WERI-Rb-1 (cell line): ENCODE results near the gene EFNA1.

Experiments
- DNase-seq: peaks from one replicate; pipeline ENCODE4 v3.0.0-alpha.2; 2020
- H3K27ac ChIP-seq: fragments of 250-450 bp; sonication (Bioruptor Pico); 2 replicates; pipeline ENCODE4 v1.5.1; 2020; ENCODE audit warnings: mild to moderate bottlenecking, moderate library complexity
- H3K27me3 ChIP-seq: fragments of 250-450 bp; sonication (Bioruptor Pico); 2 replicates; pipeline ENCODE4 v1.5.1; 2021; ENCODE audit warnings: mild to moderate bottlenecking, low read depth, moderate library complexity; ENCODE audit not compliant: insufficient read depth, severe bottlenecking
- H3K36me3 ChIP-seq: fragments of 250-450 bp; sonication (Bioruptor Pico); 2 replicates; pipeline ENCODE4 v1.5.1; 2020; ENCODE audit warnings: mild to moderate bottlenecking, moderate library complexity
- H3K4me3 ChIP-seq: 2 replicates; pipeline ENCODE4 v1.5.1; 2011; ENCODE audit warnings: low read depth, mild to moderate bottlenecking, control low read depth, low read length
- H3K9me3 ChIP-seq: fragments of 250-450 bp; sonication (Bioruptor Pico); 2 replicates; pipeline ENCODE4 v1.5.1; 2021; ENCODE audit warnings: mild to moderate bottlenecking, moderate library complexity; ENCODE audit not compliant: severe bottlenecking
- CTCF ChIP-seq: IDR thresholded peaks from 2 replicates; pipeline ENCODE4 v1.5.1; 2011; ENCODE audit warnings: low read depth, mild to moderate bottlenecking, control low read depth, inconsistent platforms, low read length

Gene EFNA1

GRCh38 chr1:155107309-155108264 lies 20.1 kb upstream of the EFNA1 start:
- no peaks in the 10 kb centered on the region for H3K36me3 ChIP-seq
- H3K9me3 ChIP-seq, result no peaks in the 10 kb centered on the region
- DNase-seq, result no peak
- no peaks in the 10 kb centered on the region for H3K27me3 ChIP-seq
- no peak overlapping the region for H3K4me3 ChIP-seq
- no peak overlapping the region for H3K27ac ChIP-seq
- TF ChIP-seq CTCF, result 0 out of 2 replicates have a peak, but pooled peaks have one; percentile 17

- H3K27ac ChIP-seq, result no peak overlapping the region
- TF ChIP-seq CTCF, result no peak
- H3K9me3 ChIP-seq, result no peaks in the 10 kb centered on the region
- no peaks in the 10 kb centered on the region for H3K27me3 ChIP-seq
- H3K4me3 ChIP-seq, result no peak overlapping the region
- no peaks in the 10 kb centered on the region for H3K36me3 ChIP-seq
- no peak for DNase-seq
Measured at GRCh38 chr1:155108296-155108695, 19.4 kb upstream of the EFNA1 start.

- TF ChIP-seq CTCF, result no peak
- H3K36me3 ChIP-seq, result no peaks in the 10 kb centered on the region
- H3K4me3 ChIP-seq, result no peak overlapping the region
- no peaks in the 10 kb centered on the region for H3K9me3 ChIP-seq
- DNase-seq, result peak; percentile 74
- H3K27me3 ChIP-seq, result no peaks in the 10 kb centered on the region
- H3K27ac ChIP-seq, result no peak overlapping the region
Measured at GRCh38 chr1:155110381-155110780, 17.3 kb upstream of the EFNA1 start.

GRCh38 chr1:155110826-155111225 lies 16.9 kb upstream of the EFNA1 start:
- no peaks in the 10 kb centered on the region for H3K36me3 ChIP-seq
- H3K4me3 ChIP-seq, result no peak overlapping the region
- H3K9me3 ChIP-seq, result no peaks in the 10 kb centered on the region
- DNase-seq, result no peak
- H3K27ac ChIP-seq, result no peak overlapping the region
- no peaks in the 10 kb centered on the region for H3K27me3 ChIP-seq
- TF ChIP-seq CTCF, result no peak

- no peak overlapping the region for H3K27ac ChIP-seq
Measured at GRCh38 chr1:155113450-155113980, 14.2 kb upstream of the EFNA1 start.

More at GRCh38 chr1:155113450-155113980, 14.2 kb upstream of the EFNA1 start:
- Histone ChIP-seq H3K9me3 (no peaks in the 10 kb centered on the region), H3K27me3 (no peaks in the 10 kb centered on the region), H3K4me3 (no peak overlapping the region), H3K36me3 (no peaks in the 10 kb centered on the region)
- TF ChIP-seq CTCF, result no peak
- no peak for DNase-seq
